Mesothelial cell of epicardium (in vitro differentiated cells): ENCODE data around the gene PPIL6. TPM values are rescaled to one million over a fixed set of nuclear protein-coding genes. Genes with fewer than 3 reads are reported as not detected.

Experiments used
- DNase-seq, 2 experiments: peaks; one replicate each; pipeline ENCODE4 v3.0.0; 2021; ENCODE audit warnings: low spot score in 2 of 2; ENCODE audit not compliant: unreplicated experiment in 2 of 2
- H3K27ac Mint-ChIP-seq: 2 replicates; pipeline ENCODE4 v1.8.0; 2021; ENCODE audit warnings: mixed read lengths
- H3K27me3 Mint-ChIP-seq: 2 replicates; pipeline ENCODE4 v1.8.0; 2021; ENCODE audit warnings: low read depth, mixed read lengths
- H3K36me3 Mint-ChIP-seq: 2 replicates; pipeline ENCODE4 v1.8.0; 2021; ENCODE audit warnings: mixed read lengths
- H3K4me1 Mint-ChIP-seq: 2 replicates; pipeline ENCODE4 v1.8.0; 2021; ENCODE audit warnings: mixed read lengths
- H3K4me3 Mint-ChIP-seq: 2 replicates; pipeline ENCODE4 v1.8.0; 2021; ENCODE audit warnings: mild to moderate bottlenecking, moderate library complexity, mixed read lengths
- H3K9me3 Mint-ChIP-seq: 2 replicates; pipeline ENCODE4 v1.8.0; 2021; ENCODE audit warnings: mixed read lengths
- total RNA-seq: library from RNA; stranded (reverse); gene quantifications from 3 replicates; pipeline ENCODE4 v1.2.1, GENCODE V29; 2021
- TF ChIP-seq, protein P1 (sequence below): fragments of 200-600 bp; sonication (generic); IDR thresholded peaks from one replicate; pipeline ENCODE4 v1.5.0; 2021; ENCODE audit warnings: antibody characterized with exemption; ENCODE audit not compliant: unreplicated experiment

Gene PPIL6
- total RNA-seq, 1 donor from 2014 or later = 4.8 TPM

DNA sequence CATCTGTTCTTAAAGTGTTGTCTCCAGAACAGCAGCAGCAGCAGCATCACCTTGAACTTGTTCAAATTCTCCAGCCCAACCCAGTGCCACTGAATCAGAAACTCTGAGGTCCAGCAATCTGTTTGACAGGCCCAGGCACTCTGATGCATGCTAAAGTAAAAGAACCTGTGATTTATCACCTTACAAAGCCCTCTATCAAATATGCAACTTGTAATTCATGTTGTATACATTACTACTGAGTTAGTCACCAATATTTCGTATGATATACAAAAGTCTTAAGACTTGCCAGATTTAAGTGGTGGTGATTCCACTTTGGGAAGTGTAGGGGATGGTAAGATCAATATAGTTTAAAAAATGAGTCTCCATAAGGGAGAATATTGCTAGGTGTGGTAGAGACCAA lies 52.2 kb downstream of the PPIL6 start:
- H3K9me3 Mint-ChIP-seq = no peaks in the 10 kb centered on the region
- no peaks in the 10 kb centered on the region for H3K36me3 Mint-ChIP-seq
- TF ChIP-seq, protein P1, sequence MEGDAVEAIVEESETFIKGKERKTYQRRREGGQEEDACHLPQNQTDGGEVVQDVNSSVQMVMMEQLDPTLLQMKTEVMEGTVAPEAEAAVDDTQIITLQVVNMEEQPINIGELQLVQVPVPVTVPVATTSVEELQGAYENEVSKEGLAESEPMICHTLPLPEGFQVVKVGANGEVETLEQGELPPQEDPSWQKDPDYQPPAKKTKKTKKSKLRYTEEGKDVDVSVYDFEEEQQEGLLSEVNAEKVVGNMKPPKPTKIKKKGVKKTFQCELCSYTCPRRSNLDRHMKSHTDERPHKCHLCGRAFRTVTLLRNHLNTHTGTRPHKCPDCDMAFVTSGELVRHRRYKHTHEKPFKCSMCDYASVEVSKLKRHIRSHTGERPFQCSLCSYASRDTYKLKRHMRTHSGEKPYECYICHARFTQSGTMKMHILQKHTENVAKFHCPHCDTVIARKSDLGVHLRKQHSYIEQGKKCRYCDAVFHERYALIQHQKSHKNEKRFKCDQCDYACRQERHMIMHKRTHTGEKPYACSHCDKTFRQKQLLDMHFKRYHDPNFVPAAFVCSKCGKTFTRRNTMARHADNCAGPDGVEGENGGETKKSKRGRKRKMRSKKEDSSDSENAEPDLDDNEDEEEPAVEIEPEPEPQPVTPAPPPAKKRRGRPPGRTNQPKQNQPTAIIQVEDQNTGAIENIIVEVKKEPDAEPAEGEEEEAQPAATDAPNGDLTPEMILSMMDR = no peak
- H3K27me3 Mint-ChIP-seq = peaks cover 1% of the 10 kb centered on the region
- peaks cover 17% of the 10 kb centered on the region for H3K4me1 Mint-ChIP-seq
- no peak for DNase-seq
- H3K27ac Mint-ChIP-seq = no peak overlapping the region
- no peak overlapping the region for H3K4me3 Mint-ChIP-seq

GRCh38 chr6:109383438-109383940 lies 56.9 kb downstream of the PPIL6 start:
- Mint-ChIP-seq H3K9me3 (no peaks in the 10 kb centered on the region), H3K36me3 (peaks cover 4% of the 10 kb centered on the region), H3K27me3 (peaks cover 1% of the 10 kb centered on the region), H3K4me1 (peaks cover 33% of the 10 kb centered on the region), H3K27ac (peak overlapping the region; percentile 100), H3K4me3 (peak overlapping the region; percentile 92)
- no peak for DNase-seq
- TF ChIP-seq, protein P1 = no peak

DNA sequence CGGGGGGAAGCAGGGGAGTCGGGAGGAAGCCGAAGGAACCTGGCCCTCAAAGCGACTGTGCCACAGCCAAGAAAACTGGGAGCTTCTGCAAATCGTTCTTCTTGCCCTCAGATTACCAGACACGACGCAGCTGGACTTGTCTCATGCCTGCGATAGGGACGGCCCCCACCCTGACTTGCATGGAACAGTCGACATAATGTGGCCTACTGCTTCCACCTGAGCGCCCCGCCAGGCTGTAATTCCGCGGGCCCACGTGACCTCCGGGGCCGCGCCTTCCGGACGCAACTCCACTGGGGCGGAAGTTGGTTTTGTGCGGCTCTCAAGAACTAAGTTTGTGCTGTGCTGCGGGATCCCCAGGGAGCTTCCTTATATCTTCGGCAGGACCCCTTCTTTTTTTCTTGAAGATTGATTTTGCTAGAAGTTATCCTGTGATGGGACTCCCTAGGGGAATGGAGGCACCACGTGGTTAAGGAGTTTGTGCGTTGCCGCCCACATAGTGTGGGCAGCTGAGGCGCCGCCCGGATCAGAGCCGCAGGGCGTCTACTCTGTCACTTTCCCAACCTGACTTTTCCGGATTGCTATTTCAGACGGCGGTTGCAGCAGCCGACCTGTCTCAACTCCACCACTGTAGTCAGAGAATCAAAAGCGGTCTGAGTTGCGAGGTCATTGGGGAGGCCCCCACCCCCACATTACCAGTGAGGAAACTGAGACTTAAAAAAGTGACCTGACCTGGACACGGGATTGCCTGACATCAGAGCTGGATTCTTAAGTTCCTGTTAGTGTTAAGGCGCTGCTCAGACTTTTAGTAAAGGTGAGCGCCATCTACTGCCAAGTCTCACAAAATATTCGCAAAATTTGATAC lies 57.6 kb downstream of the PPIL6 start:
- TF ChIP-seq, protein P1 = peak; percentile 50
- peaks cover 1% of the 10 kb centered on the region for H3K27me3 Mint-ChIP-seq
- no peaks in the 10 kb centered on the region for H3K9me3 Mint-ChIP-seq
- peaks cover 8% of the 10 kb centered on the region for H3K36me3 Mint-ChIP-seq
- H3K4me1 Mint-ChIP-seq = peaks cover 33% of the 10 kb centered on the region
- peak; percentile 82 to 90 for DNase-seq
- peak overlapping the region; percentile 100 for H3K27ac Mint-ChIP-seq
- H3K4me3 Mint-ChIP-seq = peak overlapping the region; percentile 92

DNA sequence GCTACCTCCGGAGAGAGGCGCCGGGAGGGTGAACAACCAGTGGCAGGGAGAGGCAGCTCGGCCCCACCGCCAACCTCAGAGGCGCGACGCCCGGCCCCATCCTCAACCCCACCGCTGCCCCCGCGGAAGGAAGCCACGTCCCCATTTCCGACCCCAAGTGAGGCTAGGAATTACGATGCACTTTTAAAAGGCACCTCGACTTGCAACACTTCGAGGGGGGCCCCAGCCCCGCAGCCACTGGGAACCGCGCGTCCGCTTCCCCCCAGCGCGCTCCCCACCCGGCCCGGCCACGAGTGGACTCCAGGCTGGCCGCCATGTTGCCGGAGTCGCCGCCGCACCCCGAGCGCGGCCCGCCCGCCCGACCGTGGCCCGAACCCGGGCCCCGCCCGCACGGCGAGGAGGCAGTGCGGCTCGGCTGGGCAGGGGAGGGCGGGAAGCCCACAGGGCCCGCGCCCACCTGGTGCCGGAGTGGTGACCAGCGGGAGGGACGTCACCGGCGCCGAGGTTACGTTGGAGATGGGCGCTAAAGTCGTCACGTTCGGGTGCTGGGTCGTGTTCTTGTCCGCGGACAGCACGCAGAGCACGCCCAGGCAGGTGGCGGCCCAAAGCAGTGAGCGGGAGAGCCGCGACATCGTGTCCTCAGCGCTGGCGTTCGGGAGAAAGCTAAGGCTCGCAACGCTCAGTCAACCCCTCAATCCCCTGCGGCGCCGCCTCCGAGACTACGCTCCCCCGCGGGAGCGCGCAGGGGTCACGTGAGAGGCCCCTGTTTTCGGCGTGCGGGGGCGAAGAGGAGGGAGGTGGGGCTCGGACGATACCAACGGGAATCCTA lies 58.5 kb downstream of the PPIL6 start, which contains the start of gene CD164:
CD164 (minus strand) TSS at position 721 of the 829 bp plus-strand sequence; CDS start at position 632, 89 bp downstream.
- H3K36me3 Mint-ChIP-seq = peaks cover 10% of the 10 kb centered on the region
- peak; percentile 93 to 96 for DNase-seq
- peaks cover 33% of the 10 kb centered on the region for H3K4me1 Mint-ChIP-seq
- TF ChIP-seq, protein P1 = no peak
- peaks cover 1% of the 10 kb centered on the region for H3K27me3 Mint-ChIP-seq
- H3K27ac Mint-ChIP-seq = peak within 1 kb of the TSS; percentile 100
- peak within 1 kb of the TSS; percentile 92 for H3K4me3 Mint-ChIP-seq
- H3K9me3 Mint-ChIP-seq = no peaks in the 10 kb centered on the region

GRCh38 chr6:109381061-109381746 lies 59.2 kb downstream of the PPIL6 start:
- no peak for DNase-seq
- Mint-ChIP-seq H3K36me3 (peaks cover 14% of the 10 kb centered on the region), H3K4me3 (peak overlapping the region; percentile 89), H3K4me1 (peaks cover 33% of the 10 kb centered on the region), H3K27me3 (peaks cover 1% of the 10 kb centered on the region), H3K27ac (peak overlapping the region; percentile 94), H3K9me3 (no peaks in the 10 kb centered on the region)
- TF ChIP-seq, protein P1 = no peak
